Subcutaneous preadipocyte (primary cell): ENCODE measurements around the gene IL36A. TPM values are rescaled to one million over a fixed set of nuclear protein-coding genes. Genes with fewer than 3 reads are reported as not detected.

ENCODE experiments used
- small RNA-seq: library from RNA; depleted of rRNA; stranded (forward); fragments of <200 nt; gene quantifications from one replicate; pipeline ENCODE3, GENCODE V24; 2012
- total RNA-seq: library from RNA; depleted of rRNA; stranded (reverse); fragments of >200 nt; gene quantifications from 2 replicates; pipeline ENCODE4 v1.2.3, GENCODE V29; 2012

Gene IL36A, protein sequence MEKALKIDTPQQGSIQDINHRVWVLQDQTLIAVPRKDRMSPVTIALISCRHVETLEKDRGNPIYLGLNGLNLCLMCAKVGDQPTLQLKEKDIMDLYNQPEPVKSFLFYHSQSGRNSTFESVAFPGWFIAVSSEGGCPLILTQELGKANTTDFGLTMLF
- not detected in 2 replicates for total RNA-seq

DNA sequence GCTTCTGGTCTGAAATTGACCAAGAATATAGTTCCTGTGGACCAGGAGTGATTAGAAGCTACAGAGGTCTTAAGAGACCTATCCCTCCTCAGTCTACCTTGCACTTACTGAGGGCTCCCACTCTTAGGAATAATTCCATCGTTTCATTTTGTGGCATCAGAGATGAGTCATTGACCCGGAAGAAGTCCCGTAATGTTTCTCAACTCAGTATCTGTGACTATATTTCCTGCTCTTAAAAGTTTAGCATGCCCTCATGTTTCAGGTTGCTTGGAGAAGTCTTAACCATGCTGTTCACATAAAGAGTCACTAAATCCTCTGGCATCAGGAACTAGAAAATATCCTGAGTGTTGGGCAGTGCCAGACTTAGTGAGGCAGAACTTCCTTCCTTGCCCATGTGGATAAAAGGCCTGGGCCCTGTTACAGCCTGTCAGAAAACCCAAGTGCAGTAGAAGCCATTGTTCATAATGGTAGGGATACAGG is at the start of gene IL36A:
Gene IL36A, plus strand, starts transcription at position 430 of the 480 bp plus-strand sequence. CDS start 413 bp downstream, outside the sequence.

GRCh38 chr2:112977559-112978056 is 27.7 kb upstream of the IL36A start, which contains the start of gene IL36G:
IL36G (plus strand) TSS chr2:112978006; CDS start chr2:112978639, 633 bp downstream.

DNA sequence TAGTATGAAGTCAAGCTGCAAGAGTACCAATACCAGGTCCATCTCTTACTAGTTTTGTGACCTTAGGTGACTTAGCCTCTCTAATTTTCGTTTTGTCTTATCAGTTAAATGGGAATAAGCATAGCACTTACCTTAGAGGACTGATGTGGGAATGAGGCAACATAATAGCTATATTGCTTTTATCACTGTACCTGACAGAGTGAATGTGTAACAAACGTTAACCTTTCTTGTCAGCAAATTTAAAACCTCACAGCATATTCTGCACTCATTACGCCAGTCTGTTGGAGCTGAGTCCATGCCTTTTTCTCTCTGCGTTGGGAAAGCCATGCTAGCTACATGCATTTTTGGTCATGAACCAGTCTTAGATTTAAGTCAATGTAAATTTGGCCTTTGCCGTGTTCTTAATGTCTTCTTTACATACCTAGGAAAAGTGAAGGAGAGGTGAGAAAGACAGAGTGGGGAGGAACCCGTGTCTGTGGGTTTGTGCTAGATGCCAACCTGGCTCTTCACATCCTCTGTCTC is 47.2 kb downstream of the IL36A start, which contains the start of gene IL36B:
Gene IL36B, minus strand, starts transcription at position 472 of the 522 bp plus-strand sequence.

Small RNAs within 50 kb of the gene (small RNA-seq; reads per million reads assigned to genes)
- gene HMGN2P23 = not detected

Other genes with a start within 250 kb of the IL36A start
- gene CKAP2L, start 240.8 kb upstream of the IL36A start, total RNA-seq = 8.5 and 16.8 TPM in 2 replicates
- not detected in 2 replicates for gene IL1A, start 221.0 kb upstream of the IL36A start, total RNA-seq
- 0.20 and 0.37 TPM in 2 replicates for gene IL1B, start 168.7 kb upstream of the IL36A start, total RNA-seq
- not detected in 2 replicates for gene IL37, start 94.3 kb upstream of the IL36A start, total RNA-seq
- not detected in 2 replicates for gene IL36G, start 27.5 kb upstream of the IL36A start, total RNA-seq
- not detected in 2 replicates for gene IL36B, start 47.4 kb downstream of the IL36A start, total RNA-seq
- gene IL36RN, start 53.7 kb downstream of the IL36A start, total RNA-seq = not detected in 2 replicates
- not detected in 2 replicates for gene IL1F10, start 62.5 kb downstream of the IL36A start, total RNA-seq
- 0.37 TPM in 1 of 2 replicates, not detected in the other for gene IL1RN, start 122.1 kb downstream of the IL36A start, total RNA-seq
- gene PSD4, start 168.5 kb downstream of the IL36A start, total RNA-seq = 1.2 and 1.5 TPM in 2 replicates